Breast epithelium (tissue), 3 donors: ENCODE data around the gene ARHGAP45.

ENCODE experiments used
- POLR2AphosphoS5 ChIP-seq, 3 donors: sonication (generic); formaldehyde crosslinking; IDR thresholded peaks; one replicate each; pipeline ENCODE4 v1.6.1; 2017; ENCODE audit warnings: antibody characterized with exemption in 3 of 3
- TF ChIP-seq, protein P1 (sequence below), 3 donors: fragments of 450-650 bp; IDR thresholded peaks; one replicate each; pipeline ENCODE4 v1.5.1; 2016 to 2017; ENCODE audit warnings: antibody characterized with exemption in 3 of 3, mild to moderate bottlenecking in 3 of 3, moderate library complexity in 3 of 3

- TF ChIP-seq, protein P1, sequence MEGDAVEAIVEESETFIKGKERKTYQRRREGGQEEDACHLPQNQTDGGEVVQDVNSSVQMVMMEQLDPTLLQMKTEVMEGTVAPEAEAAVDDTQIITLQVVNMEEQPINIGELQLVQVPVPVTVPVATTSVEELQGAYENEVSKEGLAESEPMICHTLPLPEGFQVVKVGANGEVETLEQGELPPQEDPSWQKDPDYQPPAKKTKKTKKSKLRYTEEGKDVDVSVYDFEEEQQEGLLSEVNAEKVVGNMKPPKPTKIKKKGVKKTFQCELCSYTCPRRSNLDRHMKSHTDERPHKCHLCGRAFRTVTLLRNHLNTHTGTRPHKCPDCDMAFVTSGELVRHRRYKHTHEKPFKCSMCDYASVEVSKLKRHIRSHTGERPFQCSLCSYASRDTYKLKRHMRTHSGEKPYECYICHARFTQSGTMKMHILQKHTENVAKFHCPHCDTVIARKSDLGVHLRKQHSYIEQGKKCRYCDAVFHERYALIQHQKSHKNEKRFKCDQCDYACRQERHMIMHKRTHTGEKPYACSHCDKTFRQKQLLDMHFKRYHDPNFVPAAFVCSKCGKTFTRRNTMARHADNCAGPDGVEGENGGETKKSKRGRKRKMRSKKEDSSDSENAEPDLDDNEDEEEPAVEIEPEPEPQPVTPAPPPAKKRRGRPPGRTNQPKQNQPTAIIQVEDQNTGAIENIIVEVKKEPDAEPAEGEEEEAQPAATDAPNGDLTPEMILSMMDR (IDR thresholded peaks at IDR 0.05): no peak
- TF ChIP-seq POLR2AphosphoS5 (IDR thresholded peaks at IDR 0.05): no peak
Observed at GRCh38 chr19:1079566-1080111, 12.7 kb downstream of the ARHGAP45 start.
